WERI-Rb-1 (cell line): Measurements from ENCODE around the gene LAMB1.
A peak's percentile ranks its signal among the peaks of the same experiment; 100 is the strongest.
"Not testable (repeated sequence)": the region's sequence is repeated elsewhere in the genome, so short reads cannot be mapped to it uniquely, and the experiment has no call there.

Source experiments
- DNase-seq: peaks from one replicate; pipeline ENCODE4 v3.0.0-alpha.2; 2020
- H3K27ac ChIP-seq: fragments of 250-450 bp; sonication (Bioruptor Pico); 2 replicates; pipeline ENCODE4 v1.5.1; 2020; ENCODE audit warnings: mild to moderate bottlenecking, moderate library complexity
- H3K27me3 ChIP-seq: fragments of 250-450 bp; sonication (Bioruptor Pico); 2 replicates; pipeline ENCODE4 v1.5.1; 2021; ENCODE audit warnings: mild to moderate bottlenecking, low read depth, moderate library complexity; ENCODE audit not compliant: insufficient read depth, severe bottlenecking
- H3K36me3 ChIP-seq: fragments of 250-450 bp; sonication (Bioruptor Pico); 2 replicates; pipeline ENCODE4 v1.5.1; 2020; ENCODE audit warnings: mild to moderate bottlenecking, moderate library complexity
- H3K4me3 ChIP-seq: 2 replicates; pipeline ENCODE4 v1.5.1; 2011; ENCODE audit warnings: low read depth, mild to moderate bottlenecking, control low read depth, low read length
- H3K9me3 ChIP-seq: fragments of 250-450 bp; sonication (Bioruptor Pico); 2 replicates; pipeline ENCODE4 v1.5.1; 2021; ENCODE audit warnings: mild to moderate bottlenecking, moderate library complexity; ENCODE audit not compliant: severe bottlenecking
- CTCF ChIP-seq: IDR thresholded peaks from 2 replicates; pipeline ENCODE4 v1.5.1; 2011; ENCODE audit warnings: low read depth, mild to moderate bottlenecking, control low read depth, inconsistent platforms, low read length

Gene LAMB1

DNA sequence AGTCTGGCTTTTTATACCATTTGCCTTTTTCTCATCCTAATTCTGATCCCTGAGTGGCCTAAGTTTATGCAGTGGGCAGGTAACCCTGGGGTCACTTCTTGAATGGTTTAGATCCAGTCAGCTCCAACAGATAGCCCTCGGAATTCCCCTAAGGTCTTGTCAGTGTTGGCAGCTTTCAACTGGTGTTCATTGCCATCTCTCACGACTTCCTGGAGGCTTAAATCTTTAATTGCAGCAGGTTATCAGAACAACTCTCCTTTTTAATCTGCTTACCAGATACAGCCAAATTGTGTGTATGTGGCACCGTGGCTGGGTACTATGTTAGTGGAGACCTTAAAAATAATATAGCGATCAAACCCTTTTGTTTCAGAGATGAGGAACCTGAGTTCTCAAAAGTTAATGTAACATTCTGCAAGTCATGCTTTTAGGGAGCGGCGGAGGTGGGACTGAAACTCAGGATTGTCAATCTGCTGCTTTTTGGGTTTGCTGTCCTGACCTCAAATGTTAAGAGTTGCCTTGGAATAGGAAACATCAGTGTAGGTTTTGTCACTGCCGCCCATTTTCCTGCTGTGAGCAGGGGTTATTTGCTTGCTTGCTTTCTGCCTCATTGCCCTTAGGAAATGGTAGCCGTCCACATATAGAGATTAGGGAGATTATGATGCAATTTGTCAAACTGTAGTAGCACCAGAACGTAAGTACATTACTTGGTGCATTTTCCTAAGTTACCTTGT, 111.2 kb downstream of the LAMB1 start:
- Histone ChIP-seq H3K9me3 (no peaks in the 10 kb centered on the region), H3K27me3 (no peaks in the 10 kb centered on the region), H3K4me3 (peak overlapping the region; percentile 85), H3K36me3 (peaks cover 41% of the 10 kb centered on the region), H3K27ac (peak overlapping the region; percentile 93)
- no peak for TF ChIP-seq CTCF
- DNase-seq: no peak

DNA sequence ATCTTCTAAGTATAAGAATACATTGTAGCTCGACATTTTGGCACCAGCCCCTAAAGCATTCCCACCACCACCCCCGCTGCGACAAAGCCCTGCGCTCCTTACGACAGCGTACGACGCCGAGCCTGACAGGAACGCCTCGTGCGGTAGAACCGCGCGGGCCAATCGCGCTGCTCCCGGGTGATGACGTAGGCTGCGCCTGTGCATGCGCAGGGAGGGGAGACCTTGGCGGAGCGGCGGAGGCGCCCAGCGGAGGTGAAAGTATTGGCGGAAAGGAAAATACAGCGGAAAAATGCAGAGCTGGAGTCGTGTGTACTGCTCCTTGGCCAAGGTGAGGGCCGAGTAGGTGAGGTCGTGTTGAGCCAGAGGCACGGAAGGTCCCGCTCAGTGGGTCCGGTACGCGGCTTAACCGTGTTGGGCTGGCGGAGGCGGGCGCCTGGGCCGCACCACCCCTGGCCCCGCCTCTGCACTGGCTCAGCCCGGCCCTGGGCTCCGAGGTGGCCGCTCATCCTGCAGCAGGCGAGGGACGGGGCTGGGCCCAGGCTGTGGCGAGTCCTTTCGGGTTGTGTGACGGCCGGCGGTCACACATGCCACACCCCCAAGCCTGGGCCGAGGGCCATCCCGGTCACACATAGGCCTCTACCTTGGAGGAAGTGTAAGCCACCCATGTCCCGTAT, 111.9 kb downstream of the LAMB1 start, which contains the start of gene DLD:
TSS of gene DLD (plus strand) at position 222 of the 674 bp plus-strand sequence. CDS start at position 290, 68 bp downstream.
- Histone ChIP-seq H3K36me3 (peaks cover 36% of the 10 kb centered on the region), H3K27ac (peak within 1 kb of the TSS; percentile 93), H3K27me3 (no peaks in the 10 kb centered on the region), H3K4me3 (peak within 1 kb of the TSS; percentile 85), H3K9me3 (no peaks in the 10 kb centered on the region)
- no peak for TF ChIP-seq CTCF
- DNase-seq: peak; percentile 94

DNA sequence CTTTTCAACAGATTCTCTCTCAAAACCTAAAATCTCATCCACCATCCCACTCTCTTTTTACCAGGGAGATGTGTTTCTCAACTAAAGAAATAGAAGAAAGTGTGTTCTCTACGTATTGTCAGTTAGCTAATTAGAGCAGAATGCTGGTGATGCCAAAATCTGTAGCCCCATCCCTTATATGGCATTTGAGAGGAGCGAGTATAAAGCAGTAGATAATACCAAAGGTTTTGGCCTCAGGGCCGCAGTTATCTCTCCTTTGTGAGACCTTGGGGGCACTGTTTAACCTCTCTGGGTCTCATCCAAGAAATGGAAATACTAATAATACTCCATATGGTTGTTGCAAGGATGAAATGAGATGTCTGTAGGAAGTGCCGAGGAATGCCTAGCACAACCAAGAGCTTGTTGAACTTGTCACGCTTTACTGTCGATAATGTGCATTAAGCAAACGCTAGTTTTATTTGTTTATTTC, 112.4 kb downstream of the LAMB1 start:
- DNase-seq: no peak
- H3K27me3 ChIP-seq: no peaks in the 10 kb centered on the region
- no peaks in the 10 kb centered on the region for H3K9me3 ChIP-seq
- H3K4me3 ChIP-seq: peak overlapping the region; percentile 85
- H3K36me3 ChIP-seq: peaks cover 31% of the 10 kb centered on the region
- H3K27ac ChIP-seq: peak overlapping the region; percentile 93
- TF ChIP-seq CTCF: no peak

GRCh38 chr7:107889992-107890391, 113.0 kb downstream of the LAMB1 start:
- H3K36me3 ChIP-seq: peaks cover 25% of the 10 kb centered on the region
- H3K9me3 ChIP-seq: no peaks in the 10 kb centered on the region
- no peaks in the 10 kb centered on the region for H3K27me3 ChIP-seq
- no peak overlapping the region; the same call in 1 of the 2 replicates for H3K27ac ChIP-seq
- no peak overlapping the region for H3K4me3 ChIP-seq
- no peak for TF ChIP-seq CTCF
- DNase-seq: no peak

- not testable (repeated sequence) for H3K27ac ChIP-seq, H3K4me3 ChIP-seq, DNase-seq, H3K36me3 ChIP-seq, H3K27me3 ChIP-seq, H3K9me3 ChIP-seq
Measured at GRCh38 chr7:107887827-107888226, 115.1 kb downstream of the LAMB1 start.

DNA sequence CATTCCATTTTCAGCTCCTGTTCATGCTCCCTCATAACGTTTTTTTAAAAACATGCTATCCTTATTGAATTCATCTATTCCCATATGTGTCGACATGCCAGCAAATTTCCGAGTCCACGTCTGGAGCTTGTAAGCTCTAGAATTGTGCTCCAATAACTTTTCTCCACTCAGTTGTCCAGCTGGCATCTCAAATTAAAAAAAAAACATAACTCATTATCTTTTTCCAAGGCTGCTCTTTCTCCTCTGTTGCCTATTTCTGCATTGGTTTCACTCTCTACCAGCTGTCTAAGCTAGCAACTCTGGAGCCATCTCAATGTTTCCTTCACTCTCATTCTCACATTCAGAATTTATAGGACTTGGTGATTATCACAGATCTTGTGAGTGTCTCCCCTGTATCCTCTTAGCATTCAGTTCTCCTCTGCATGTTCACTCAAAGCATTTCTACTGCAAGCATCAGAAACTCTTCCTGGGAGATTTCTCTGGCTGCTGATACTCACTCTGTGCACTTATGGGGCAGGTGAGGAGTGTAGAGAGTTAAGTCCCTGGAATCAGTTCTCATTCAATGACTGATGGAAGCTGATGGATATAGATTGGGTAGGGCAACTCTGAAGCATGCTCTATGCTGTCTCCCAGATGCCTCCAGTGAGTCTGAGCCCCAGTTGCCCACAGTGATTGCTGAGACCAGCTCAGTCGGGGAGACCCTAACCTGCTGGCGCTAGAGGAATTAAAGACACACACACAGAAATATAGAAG, 118.7 kb downstream of the LAMB1 start:
- no peak overlapping the region for H3K27ac ChIP-seq
- no peaks in the 10 kb centered on the region for H3K9me3 ChIP-seq
- no peaks in the 10 kb centered on the region for H3K27me3 ChIP-seq
- no peak for TF ChIP-seq CTCF
- no peaks in the 10 kb centered on the region for H3K36me3 ChIP-seq
- no peak overlapping the region for H3K4me3 ChIP-seq
- DNase-seq: no peak
